ENCODE results near the gene HSD17B11.
"Not testable (repeated sequence)": the region's sequence is repeated elsewhere in the genome, so short reads cannot be mapped to it uniquely, and the experiment has no call there.

HSD17B11 gene

GRCh38 chr4:87356832-87357526, 34.0 kb downstream of the HSD17B11 start:
- no peak for DNase-seq (ENCODE audit: low read depth)

DNA sequence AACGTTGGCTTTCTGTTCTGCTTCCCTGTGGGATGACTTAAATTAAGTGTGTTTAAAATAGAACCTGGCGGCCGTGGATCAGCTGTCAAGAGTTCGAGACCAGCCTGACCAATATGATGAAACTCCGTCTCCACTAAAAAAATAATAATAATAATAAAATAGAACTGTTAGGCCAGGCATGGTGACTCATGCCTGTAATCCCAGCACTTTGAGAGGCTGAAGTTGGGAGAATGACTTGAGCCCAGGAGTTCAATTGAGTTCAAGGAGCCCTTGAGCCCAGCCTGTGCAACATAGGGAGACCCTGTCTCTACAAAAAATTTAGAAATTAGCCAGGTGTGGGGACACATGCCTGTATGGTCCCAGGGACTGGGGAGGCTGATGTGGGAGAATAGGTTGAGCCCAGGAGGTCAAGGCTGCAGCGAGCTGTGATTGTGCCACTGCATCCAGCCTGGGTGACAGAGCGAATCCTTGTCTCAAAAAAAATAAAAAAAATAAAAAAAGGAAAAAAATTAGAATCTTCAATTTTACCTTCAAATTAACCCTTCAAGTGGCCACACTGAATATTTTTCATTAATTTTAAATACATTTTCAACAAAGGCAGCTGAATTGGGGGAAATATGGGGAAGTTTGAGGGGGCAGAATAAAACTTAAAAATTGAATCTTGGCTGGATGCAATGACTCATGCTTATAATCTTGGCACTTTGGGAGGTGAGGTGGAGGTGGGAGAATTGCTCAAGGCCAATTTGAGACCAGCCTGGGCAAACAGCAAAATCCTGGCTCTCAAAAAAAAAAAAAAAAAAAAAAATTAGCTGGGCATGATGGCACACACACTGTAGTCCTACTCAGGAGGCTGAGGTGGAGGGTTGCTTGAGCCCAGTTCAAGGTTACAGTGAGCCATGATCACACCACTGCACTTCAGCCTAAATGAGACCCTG, 36.6 kb downstream of the HSD17B11 start:
- no peak for DNase-seq (ENCODE audit: low read depth)

- DNase-seq (ENCODE audit: low read depth) = no peak
Observed at GRCh38 chr4:87353592-87353991, 37.4 kb downstream of the HSD17B11 start.

DNA sequence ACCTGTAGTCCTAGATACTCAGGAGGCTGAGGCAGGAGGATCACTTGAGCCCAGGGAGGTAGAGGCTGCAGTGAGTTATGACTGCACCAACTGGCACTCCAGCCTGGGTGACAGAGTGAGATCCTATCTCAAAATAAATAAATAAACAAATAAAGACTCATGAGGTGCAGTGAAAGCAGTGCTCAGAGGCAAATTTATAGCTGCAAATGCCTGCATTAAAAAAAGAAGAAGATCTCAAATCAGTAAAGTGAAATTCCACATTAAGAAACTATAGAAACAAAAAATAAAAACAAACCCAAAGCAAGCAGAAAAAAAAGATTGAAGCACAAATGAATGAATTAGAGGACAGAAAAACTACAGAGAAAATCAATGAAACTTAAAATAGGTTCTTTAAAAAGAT, 45.8 kb downstream of the HSD17B11 start:
- DNase-seq (ENCODE audit: low read depth) = no peak

DNA sequence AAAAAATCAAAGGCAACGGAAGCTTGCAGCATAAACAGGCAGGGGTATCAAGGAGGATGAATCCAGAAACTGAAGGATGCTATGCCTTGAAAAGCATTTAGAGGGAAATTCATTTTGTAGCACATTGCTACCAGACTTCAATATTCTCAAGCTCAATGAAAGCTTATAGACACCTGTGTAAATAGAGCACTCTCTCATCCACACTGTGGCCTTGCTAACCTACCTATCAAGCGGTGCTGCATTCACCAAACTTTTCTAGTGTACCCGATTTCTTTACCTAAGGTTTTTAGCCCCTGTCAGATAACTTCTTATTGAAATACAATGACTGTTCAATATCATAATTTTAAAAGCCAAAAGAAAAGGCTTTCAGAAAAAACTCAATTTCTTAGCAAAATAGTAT, 48.1 kb downstream of the HSD17B11 start:
- no peak for DNase-seq (ENCODE audit: low read depth)

DNA sequence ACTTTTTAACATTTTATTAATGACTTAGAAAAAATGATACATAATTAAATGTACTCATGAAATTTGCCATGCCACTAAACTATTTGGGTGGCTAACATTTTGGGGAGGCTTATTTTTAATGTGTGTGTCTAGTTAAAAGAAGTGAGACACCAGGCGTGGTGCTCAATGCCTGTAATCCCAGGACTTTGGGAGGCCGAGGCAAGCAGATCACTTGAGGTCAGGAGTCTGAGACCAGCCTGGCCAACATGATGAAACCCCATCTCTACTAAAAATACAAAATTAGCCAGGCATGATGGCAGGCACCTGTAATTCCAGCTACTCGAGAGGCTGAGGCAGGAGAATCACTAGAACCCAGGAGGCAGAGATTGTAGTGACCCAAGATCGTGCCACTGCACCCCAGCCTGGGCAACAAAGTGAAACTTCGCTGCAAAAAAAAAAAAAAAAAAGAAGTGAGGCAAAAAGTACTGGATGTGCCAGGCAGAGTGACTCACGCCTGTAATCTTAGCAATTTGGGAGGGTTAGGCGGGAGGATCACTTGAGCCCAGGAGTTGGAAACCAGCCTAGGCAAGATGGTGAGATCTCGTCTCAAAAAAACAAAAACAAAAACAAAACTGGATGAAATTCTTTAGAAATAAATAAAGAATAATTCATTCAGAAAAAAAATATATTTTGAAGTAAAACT, 48.9 kb downstream of the HSD17B11 start:
- not testable (repeated sequence) for DNase-seq (ENCODE audit: low read depth)

DNA sequence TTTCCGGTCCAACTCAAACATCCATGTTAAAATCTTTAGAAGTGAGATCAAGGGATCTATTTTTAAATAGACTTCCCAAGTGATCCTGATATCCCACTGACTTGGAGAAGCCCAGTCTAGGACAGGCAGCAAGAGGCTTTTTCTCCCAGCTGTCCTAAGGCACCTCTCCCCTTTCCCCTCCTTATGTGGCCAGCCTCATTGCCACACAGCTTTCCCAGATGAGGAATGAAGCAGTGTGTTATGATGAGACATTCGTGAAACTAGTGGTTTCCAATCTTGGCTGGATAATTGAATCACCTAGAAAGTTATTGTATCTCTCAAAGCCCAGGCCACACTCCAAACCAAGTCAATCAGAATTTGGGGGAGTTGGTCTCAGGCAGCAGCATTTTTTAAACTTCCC, 51.5 kb downstream of the HSD17B11 start:
- DNase-seq (ENCODE audit: low read depth) = no peak

DNA sequence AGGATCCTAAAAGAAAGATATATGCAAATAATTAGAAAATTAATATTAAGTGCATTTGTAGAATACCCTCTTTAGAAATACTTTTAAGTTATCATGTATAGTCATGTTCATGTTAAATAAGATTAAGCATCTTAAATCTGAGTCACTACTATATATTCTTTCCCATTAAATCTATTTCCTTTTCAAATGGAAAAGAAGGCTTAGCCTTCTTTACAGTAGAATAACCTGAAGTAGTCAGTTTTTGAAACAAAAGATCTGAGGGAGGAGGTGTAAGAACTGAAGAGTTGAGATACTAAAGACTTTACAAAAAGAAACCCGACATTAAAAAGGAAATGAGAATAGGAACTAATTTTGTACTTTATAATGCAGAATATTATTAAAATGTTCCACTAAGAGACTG, 53.6 kb downstream of the HSD17B11 start:
- DNase-seq (ENCODE audit: low read depth) = no peak

DNA sequence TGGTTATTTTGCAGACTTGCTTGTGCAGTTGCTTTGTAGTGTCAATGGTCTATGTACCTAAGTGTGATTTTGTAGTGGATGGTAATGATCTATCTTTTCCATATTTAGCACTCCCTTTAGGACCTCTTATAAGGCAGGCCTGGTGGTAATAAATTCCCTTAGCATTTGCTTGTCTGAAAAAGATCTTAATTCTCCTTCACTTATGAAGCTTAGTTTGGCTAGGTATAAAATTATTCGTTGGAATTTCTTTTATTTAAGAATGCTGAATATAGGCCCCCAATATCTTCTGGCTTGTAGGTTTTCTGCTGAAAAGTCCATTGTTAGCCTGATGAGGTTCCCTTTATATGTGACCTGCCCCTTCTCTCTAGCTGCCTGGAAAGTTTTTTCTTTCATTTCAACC, 57.7 kb downstream of the HSD17B11 start:
- DNase-seq (ENCODE audit: low read depth) = no peak

DNA sequence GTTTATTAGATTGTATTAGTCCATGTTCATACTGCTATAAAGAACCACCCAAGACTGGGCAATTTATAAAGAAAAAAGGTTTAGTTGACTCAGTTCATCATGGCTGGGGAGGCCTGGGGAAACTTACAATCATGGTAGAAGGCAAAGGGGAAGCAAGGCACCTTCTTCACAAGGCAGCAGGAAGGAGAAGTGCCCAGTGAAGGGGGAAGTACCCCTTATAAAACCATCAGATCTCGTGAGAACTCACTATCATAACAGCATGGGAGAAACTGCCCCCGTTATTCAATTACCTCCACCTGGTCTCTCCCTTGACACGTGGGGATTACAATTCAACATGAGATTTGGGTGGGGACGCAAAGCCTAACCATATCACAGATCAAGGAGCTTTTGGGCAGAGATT, 60.2 kb downstream of the HSD17B11 start:
- DNase-seq (ENCODE audit: low read depth) = no peak

DNA sequence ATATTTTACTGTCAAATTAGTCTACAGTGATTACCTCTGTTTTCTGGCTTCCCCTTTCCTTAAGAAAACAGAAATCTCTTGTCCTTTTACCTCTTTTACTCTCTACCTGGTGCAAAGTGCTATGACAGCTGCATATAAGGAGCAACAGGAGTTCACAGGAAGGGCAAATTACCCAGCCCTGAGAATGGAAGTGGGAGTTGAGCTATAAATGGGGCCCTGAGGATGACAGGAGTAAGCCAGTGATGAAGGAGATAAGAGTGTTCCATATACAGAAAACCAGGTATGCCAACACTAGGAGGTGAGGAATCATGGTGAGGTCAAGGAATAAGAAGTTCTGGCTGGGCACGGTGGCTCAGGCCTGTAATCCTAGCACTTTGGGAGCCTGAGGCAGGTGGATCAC, 63.9 kb downstream of the HSD17B11 start:
- no peak for DNase-seq (ENCODE audit: low read depth)

GRCh38 chr4:87326460-87326859, 64.5 kb downstream of the HSD17B11 start:
- DNase-seq (ENCODE audit: low read depth) = no peak

- no peak for DNase-seq (ENCODE audit: low read depth)
Observed at GRCh38 chr4:87322754-87323153, 68.2 kb downstream of the HSD17B11 start, which contains the start of gene HSD17B13. TSS of gene HSD17B13 (minus strand) at chr4:87322882. CDS start at chr4:87322841, 41 bp downstream.

DNA sequence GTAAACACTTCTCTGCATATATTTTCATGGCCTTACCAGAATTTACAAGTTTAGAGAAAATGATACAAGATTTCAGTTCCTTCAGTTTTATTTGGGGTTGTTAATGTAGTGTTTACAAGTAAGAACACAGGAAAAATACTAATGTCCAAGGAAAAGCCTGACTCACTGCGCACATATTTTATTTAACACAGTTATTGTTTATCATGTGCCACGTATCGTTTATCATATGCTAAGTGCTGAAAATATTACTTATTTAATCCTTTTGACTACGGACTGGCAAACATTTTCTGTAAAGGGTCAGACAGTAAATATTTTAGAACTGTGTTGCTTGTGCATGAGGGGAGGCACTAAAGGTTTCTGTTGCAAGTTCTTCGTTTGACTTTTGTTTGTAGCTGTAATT, 69.1 kb downstream of the HSD17B11 start:
- DNase-seq (ENCODE audit: low read depth) = no peak

GRCh38 chr4:87317527-87317926, 73.5 kb downstream of the HSD17B11 start:
- DNase-seq (ENCODE audit: low read depth) = no peak

GRCh38 chr4:87316961-87317360, 74.0 kb downstream of the HSD17B11 start:
- DNase-seq (ENCODE audit: low read depth) = no peak

DNA sequence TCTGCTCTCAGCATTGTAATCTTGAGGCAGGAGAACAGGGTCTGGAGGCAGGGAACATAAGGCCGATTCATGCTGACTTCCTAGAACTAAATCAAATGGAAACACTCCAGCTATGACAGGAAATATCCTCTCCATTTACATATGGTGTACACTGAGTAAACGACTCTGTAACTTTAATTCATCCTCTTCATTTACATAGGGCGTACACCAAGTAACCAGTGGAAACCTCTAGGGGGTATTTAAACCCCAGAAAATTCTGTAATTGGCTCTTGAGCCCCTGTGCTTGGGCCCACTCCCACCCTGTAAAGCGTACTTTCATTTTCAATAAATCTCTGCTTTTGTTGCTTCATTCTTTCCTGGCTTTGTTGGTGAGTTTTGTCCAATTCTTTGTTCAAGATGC, 76.0 kb downstream of the HSD17B11 start:
- not testable (repeated sequence) for DNase-seq (ENCODE audit: low read depth)

DNA sequence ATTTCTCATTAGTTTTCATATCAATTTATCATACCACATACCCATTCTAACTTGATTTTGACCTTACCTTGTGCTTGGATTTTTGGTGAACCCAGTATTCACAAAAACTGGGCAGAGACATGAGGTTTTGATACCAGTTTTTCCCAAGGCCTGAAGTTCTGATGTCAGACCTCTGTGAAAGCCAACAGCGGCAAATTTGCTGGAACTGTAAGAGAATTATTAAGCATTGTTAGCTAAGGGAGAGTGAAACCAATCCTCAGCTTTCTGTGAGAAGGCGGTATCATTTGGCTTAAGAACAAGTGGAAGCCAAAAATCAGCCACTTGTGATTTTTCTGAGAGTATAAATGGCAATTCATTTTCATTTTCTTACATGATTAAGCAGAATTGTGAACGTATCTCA, 77.2 kb downstream of the HSD17B11 start:
- no peak for DNase-seq (ENCODE audit: low read depth)

- DNase-seq (ENCODE audit: low read depth) = no peak
Observed at GRCh38 chr4:87311684-87312083, 79.3 kb downstream of the HSD17B11 start.

DNA sequence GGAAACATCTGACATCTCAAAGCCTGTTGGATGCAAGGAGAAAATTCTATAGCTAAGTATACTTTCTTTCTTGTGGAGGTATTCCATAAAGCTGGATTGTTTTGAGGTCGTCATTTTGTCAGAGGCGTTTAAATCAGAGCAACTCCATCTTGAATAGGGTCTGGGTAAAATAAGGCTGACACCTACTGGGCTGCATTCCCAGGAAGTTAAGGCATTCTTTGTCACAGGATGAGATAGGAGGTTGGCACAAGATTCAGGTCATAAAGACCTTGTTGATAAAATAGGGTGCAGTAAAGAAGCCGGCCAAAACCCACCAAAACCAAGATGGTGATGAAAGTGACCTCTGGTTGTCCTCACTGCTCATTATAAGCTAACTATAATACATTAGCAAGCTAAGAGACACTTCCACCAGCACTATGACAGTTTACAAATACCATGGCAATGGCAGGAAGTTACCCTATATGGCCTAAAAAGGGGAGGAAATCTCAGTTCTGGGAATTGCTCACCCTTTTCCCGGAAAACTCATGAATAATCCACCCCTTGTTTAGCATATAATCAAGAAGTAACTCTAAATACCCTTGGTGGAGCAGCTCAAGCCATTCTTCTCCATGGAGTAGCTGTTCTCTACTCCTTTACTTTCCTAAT, 80.2 kb downstream of the HSD17B11 start:
- no peak for DNase-seq (ENCODE audit: low read depth)

GRCh38 chr4:87309625-87310024, 81.4 kb downstream of the HSD17B11 start:
- DNase-seq (ENCODE audit: low read depth) = no peak

GRCh38 chr4:87306056-87306455, 84.9 kb downstream of the HSD17B11 start:
- no peak for DNase-seq (ENCODE audit: low read depth)

Data from stimulated activated CD8-positive, alpha-beta memory T cell treated with anti-CD3 and anti-CD28 coated beads, Interleukin-12 subunit alpha, Interleukin-12 subunit beta, amount 100 ng/mL, for 1 hour (primary cell).